ENCODE measurements around the gene IFT27.
"Not testable (repeated sequence)": the region's sequence is repeated elsewhere in the genome, so short reads cannot be mapped to it uniquely, and the experiment has no call there.

Gene IFT27

GRCh38 chr22:36738416-36739020 lies 37.4 kb downstream of the IFT27 start:
- Histone ChIP-seq H3K36me3 (ENCODE audit: insufficient read depth, low read length) (no peaks in the 10 kb centered on the region), H3K9ac (ENCODE audit: low read length) (no peak overlapping the region), H3K4me3 (ENCODE audit: low read depth in 1 of 2, low read length in 2 of 2) (no peak overlapping the region), H3K27ac (ENCODE audit: low read depth, low read length) (no peak overlapping the region), H3K9me3 (ENCODE audit: low read length) (no peaks in the 10 kb centered on the region), H3K27me3 (ENCODE audit: control insufficient read depth in 1 of 2, insufficient read depth in 2 of 2, low read length in 2 of 2) (no peaks in the 10 kb centered on the region), H3K4me1 (ENCODE audit: insufficient read depth, low read length) (no peaks in the 10 kb centered on the region)

GRCh38 chr22:36737776-36738175 lies 38.1 kb downstream of the IFT27 start:
- no peaks in the 10 kb centered on the region for H3K4me1 ChIP-seq (ENCODE audit: insufficient read depth, low read length)

GRCh38 chr22:36736701-36737320 lies 39.1 kb downstream of the IFT27 start:
- Histone ChIP-seq H3K9ac (ENCODE audit: low read length) (no peak overlapping the region), H3K9me3 (ENCODE audit: low read length) (no peaks in the 10 kb centered on the region), H3K36me3 (ENCODE audit: insufficient read depth, low read length) (no peaks in the 10 kb centered on the region), H3K27me3 (ENCODE audit: control insufficient read depth in 1 of 2, insufficient read depth in 2 of 2, low read length in 2 of 2) (no peaks in the 10 kb centered on the region), H3K27ac (ENCODE audit: low read depth, low read length) (no peak overlapping the region), H3K4me1 (ENCODE audit: insufficient read depth, low read length) (no peaks in the 10 kb centered on the region), H3K4me3 (ENCODE audit: low read depth in 1 of 2, low read length in 2 of 2) (no peak overlapping the region)

More at GRCh38 chr22:36737776-36738175, 38.1 kb downstream of the IFT27 start:
- H3K4me3 ChIP-seq (ENCODE audit: low read depth in 1 of 2, low read length in 2 of 2): no peak overlapping the region
- H3K27ac ChIP-seq (ENCODE audit: low read depth, low read length): no peak overlapping the region
- H3K27me3 ChIP-seq (ENCODE audit: control insufficient read depth in 1 of 2, insufficient read depth in 2 of 2, low read length in 2 of 2): no peaks in the 10 kb centered on the region
- H3K9me3 ChIP-seq (ENCODE audit: low read length): no peaks in the 10 kb centered on the region
- no peaks in the 10 kb centered on the region for H3K36me3 ChIP-seq (ENCODE audit: insufficient read depth, low read length)
- no peak overlapping the region for H3K9ac ChIP-seq (ENCODE audit: low read length)

- Histone ChIP-seq H3K27me3 (ENCODE audit: control insufficient read depth in 1 of 2, insufficient read depth in 2 of 2, low read length in 2 of 2) (no peaks in the 10 kb centered on the region), H3K4me1 (ENCODE audit: insufficient read depth, low read length) (no peaks in the 10 kb centered on the region), H3K4me3 (ENCODE audit: low read depth in 1 of 2, low read length in 2 of 2) (no peak overlapping the region), H3K9ac (ENCODE audit: low read length) (no peak overlapping the region), H3K27ac (ENCODE audit: low read depth, low read length) (no peak overlapping the region), H3K9me3 (ENCODE audit: low read length) (no peaks in the 10 kb centered on the region), H3K36me3 (ENCODE audit: insufficient read depth, low read length) (no peaks in the 10 kb centered on the region)
Observed at GRCh38 chr22:36734171-36735058, 41.5 kb downstream of the IFT27 start.

GRCh38 chr22:36733271-36733670 lies 42.6 kb downstream of the IFT27 start:
- H3K4me1 ChIP-seq (ENCODE audit: insufficient read depth, low read length): no peaks in the 10 kb centered on the region

GRCh38 chr22:36732609-36733008 lies 43.3 kb downstream of the IFT27 start:
- Histone ChIP-seq H3K4me3 (ENCODE audit: low read depth in 1 of 2, low read length in 2 of 2) (no peak overlapping the region), H3K27me3 (ENCODE audit: control insufficient read depth in 1 of 2, insufficient read depth in 2 of 2, low read length in 2 of 2) (no peaks in the 10 kb centered on the region), H3K27ac (ENCODE audit: low read depth, low read length) (no peak overlapping the region), H3K9me3 (ENCODE audit: low read length) (no peaks in the 10 kb centered on the region), H3K9ac (ENCODE audit: low read length) (no peak overlapping the region), H3K4me1 (ENCODE audit: insufficient read depth, low read length) (no peaks in the 10 kb centered on the region), H3K36me3 (ENCODE audit: insufficient read depth, low read length) (no peaks in the 10 kb centered on the region)

More at GRCh38 chr22:36733271-36733670, 42.6 kb downstream of the IFT27 start:
- H3K4me3 ChIP-seq (ENCODE audit: low read depth in 1 of 2, low read length in 2 of 2): no peak overlapping the region
- no peak overlapping the region for H3K27ac ChIP-seq (ENCODE audit: low read depth, low read length)
- H3K27me3 ChIP-seq (ENCODE audit: control insufficient read depth in 1 of 2, insufficient read depth in 2 of 2, low read length in 2 of 2): no peaks in the 10 kb centered on the region
- no peaks in the 10 kb centered on the region for H3K36me3 ChIP-seq (ENCODE audit: insufficient read depth, low read length)
- H3K9me3 ChIP-seq (ENCODE audit: low read length): no peaks in the 10 kb centered on the region
- no peak overlapping the region for H3K9ac ChIP-seq (ENCODE audit: low read length)

- Histone ChIP-seq H3K27me3 (ENCODE audit: control insufficient read depth in 1 of 2, insufficient read depth in 2 of 2, low read length in 2 of 2) (no peaks in the 10 kb centered on the region), H3K4me3 (ENCODE audit: low read depth in 1 of 2, low read length in 2 of 2) (no peak overlapping the region), H3K27ac (ENCODE audit: low read depth, low read length) (no peak overlapping the region), H3K9ac (ENCODE audit: low read length) (no peak overlapping the region), H3K4me1 (ENCODE audit: insufficient read depth, low read length) (no peaks in the 10 kb centered on the region), H3K9me3 (ENCODE audit: low read length) (no peaks in the 10 kb centered on the region), H3K36me3 (ENCODE audit: insufficient read depth, low read length) (no peaks in the 10 kb centered on the region)
Observed at GRCh38 chr22:36731916-36732315, 44.0 kb downstream of the IFT27 start.

GRCh38 chr22:36731321-36731720 lies 44.6 kb downstream of the IFT27 start:
- H3K4me1 ChIP-seq (ENCODE audit: insufficient read depth, low read length); H3K9ac ChIP-seq (ENCODE audit: low read length); H3K4me3 ChIP-seq (ENCODE audit: low read depth in 1 of 2, low read length in 2 of 2); H3K27ac ChIP-seq (ENCODE audit: low read depth, low read length); H3K9me3 ChIP-seq (ENCODE audit: low read length); H3K36me3 ChIP-seq (ENCODE audit: insufficient read depth, low read length); H3K27me3 ChIP-seq (ENCODE audit: control insufficient read depth in 1 of 2, insufficient read depth in 2 of 2, low read length in 2 of 2): not testable (repeated sequence)

- Histone ChIP-seq H3K4me1 (ENCODE audit: insufficient read depth, low read length) (no peaks in the 10 kb centered on the region), H3K4me3 (ENCODE audit: low read depth in 1 of 2, low read length in 2 of 2) (no peak overlapping the region), H3K9ac (ENCODE audit: low read length) (no peak overlapping the region), H3K27me3 (ENCODE audit: control insufficient read depth in 1 of 2, insufficient read depth in 2 of 2, low read length in 2 of 2) (peaks cover under 1 to 4% of the 10 kb centered on the region in 2 donors), H3K36me3 (ENCODE audit: insufficient read depth, low read length) (no peaks in the 10 kb centered on the region), H3K9me3 (ENCODE audit: low read length) (no peaks in the 10 kb centered on the region), H3K27ac (ENCODE audit: low read depth, low read length) (no peak overlapping the region)
Observed at GRCh38 chr22:36730176-36730858, 45.6 kb downstream of the IFT27 start.

- Histone ChIP-seq H3K4me1 (ENCODE audit: insufficient read depth, low read length) (no peaks in the 10 kb centered on the region), H3K9ac (ENCODE audit: low read length) (no peak overlapping the region), H3K36me3 (ENCODE audit: insufficient read depth, low read length) (no peaks in the 10 kb centered on the region), H3K4me3 (ENCODE audit: low read depth in 1 of 2, low read length in 2 of 2) (no peak overlapping the region), H3K9me3 (ENCODE audit: low read length) (no peaks in the 10 kb centered on the region), H3K27me3 (ENCODE audit: control insufficient read depth in 1 of 2, insufficient read depth in 2 of 2, low read length in 2 of 2) (peaks cover 4 to 6% of the 10 kb centered on the region in 2 donors), H3K27ac (ENCODE audit: low read depth, low read length) (no peak overlapping the region)
Observed at GRCh38 chr22:36729321-36729720, 46.6 kb downstream of the IFT27 start.

GRCh38 chr22:36728505-36728904 lies 47.4 kb downstream of the IFT27 start:
- H3K4me1 ChIP-seq (ENCODE audit: insufficient read depth, low read length): no peaks in the 10 kb centered on the region
- H3K27me3 ChIP-seq (ENCODE audit: control insufficient read depth in 1 of 2, insufficient read depth in 2 of 2, low read length in 2 of 2): peaks cover 4 to 14% of the 10 kb centered on the region in 2 donors
- no peak overlapping the region for H3K9ac ChIP-seq (ENCODE audit: low read length)
- H3K9me3 ChIP-seq (ENCODE audit: low read length): no peaks in the 10 kb centered on the region
- no peaks in the 10 kb centered on the region for H3K36me3 ChIP-seq (ENCODE audit: insufficient read depth, low read length)
- H3K27ac ChIP-seq (ENCODE audit: low read depth, low read length): no peak overlapping the region
- no peak overlapping the region for H3K4me3 ChIP-seq (ENCODE audit: low read depth in 1 of 2, low read length in 2 of 2)

All from muscle layer of colon (tissue), 2 donors.